Measurements from ENCODE around the gene CARD10. TPM values are rescaled to one million over a fixed set of nuclear protein-coding genes. Genes with fewer than 3 reads are reported as not detected.

Gene CARD10
- total RNA-seq, 1 experiment from 2014 or later = 17.7 TPM

GRCh38 chr22:37516456-37516855, 2.8 kb downstream of the CARD10 start:
- H3K14ac ChIP-seq (ENCODE audit: insufficient read depth, low read length) = no peak overlapping the region
- H2AK5ac ChIP-seq (ENCODE audit: insufficient read length, low read length) = no peak overlapping the region
- no peak overlapping the region for H3K9ac ChIP-seq (ENCODE audit: extremely low read depth, insufficient read length, low read length)
- no peaks in the 10 kb centered on the region for H3K79me1 ChIP-seq (ENCODE audit: insufficient read depth, low read depth, low read length, poor library complexity, severe bottlenecking)
- TF ChIP-seq CTCF (conservative IDR thresholded peaks at IDR 0.05) = no peak
- H3K27ac ChIP-seq (ENCODE audit: insufficient read length, low read depth, low read length) = no peak overlapping the region
- H3K9me3 ChIP-seq (ENCODE audit: control insufficient read depth, low read depth, low read length) = no peaks in the 10 kb centered on the region
- no peak overlapping the region for H2BK20ac ChIP-seq (ENCODE audit: low read depth, low read length, poor library complexity, severe bottlenecking)
- H3K23me2 ChIP-seq (ENCODE audit: insufficient read length, low read depth, low read length, poor library complexity, severe bottlenecking) = peaks cover 4% of the 10 kb centered on the region
- no peaks in the 10 kb centered on the region; the same call in 1 of the 2 replicates for H3K4me1 ChIP-seq (ENCODE audit: insufficient read depth, low read length)
- Mint-ChIP-seq H3K27ac (no peak overlapping the region), H3K36me3 (ENCODE audit: insufficient read depth in 1 of 3, low read depth in 3 of 3) (peaks cover 0 to 20% (median 9%) of the 10 kb centered on the region in 3 experiments; a peak in 4 of 7 replicates), H3K9me3 (peaks cover 0 to 4% of the 10 kb centered on the region in 2 experiments; a peak in 3 of 5 replicates), H3K4me3 (no peak overlapping the region), H3K27me3 (ENCODE audit: low read depth) (peaks cover 27% of the 10 kb centered on the region), H3K4me1 (peaks cover 17 to 20% of the 10 kb centered on the region in 2 experiments)
- H4K20me1 ChIP-seq (ENCODE audit: control insufficient read depth, insufficient read depth, insufficient read length) = no peaks in the 10 kb centered on the region
- H3K56ac ChIP-seq (ENCODE audit: insufficient read length, low read depth, low read length) = no peak overlapping the region
- no peak overlapping the region for H3T11ph ChIP-seq (ENCODE audit: low read length)
- no peak overlapping the region for H2BK15ac ChIP-seq (ENCODE audit: low read depth, low read length)
- no peak overlapping the region for H2BK5ac ChIP-seq (ENCODE audit: insufficient read length, low read length)
- no peaks in the 10 kb centered on the region; the same call in 1 of the 2 replicates for H3K27me3 ChIP-seq (ENCODE audit: insufficient read depth, low read length)
- no peak overlapping the region for H2AFZ ChIP-seq (ENCODE audit: low read length)
- H2BK120ac ChIP-seq (ENCODE audit: low read depth, low read length, poor library complexity, severe bottlenecking) = no peak overlapping the region
- H3K4ac ChIP-seq (ENCODE audit: low read depth, low read length) = no peak overlapping the region
- no peak overlapping the region for H4K91ac ChIP-seq (ENCODE audit: insufficient read length, low read depth, low read length)
- H3K23ac ChIP-seq (ENCODE audit: insufficient read length, low read depth, low read length) = no peak overlapping the region
- H3K18ac ChIP-seq (ENCODE audit: insufficient read length, low read depth, low read length) = no peak overlapping the region
- DNase-seq = no peak
- H4K8ac ChIP-seq (replicated peaks; ENCODE audit: insufficient read length, low read depth, low read length) = no peak overlapping the region
- no peak overlapping the region for H3K4me2 ChIP-seq (ENCODE audit: insufficient read depth, insufficient read length, low read length)
- no CpG with 5 or more reads among the region's 1 CpG for WGBS (ENCODE audit: extremely low coverage, insufficient read length, low lambda C conversion rate)
- H2BK12ac ChIP-seq (ENCODE audit: insufficient read length, low read depth, low read length) = no peak overlapping the region
- no peaks in the 10 kb centered on the region for H3K79me2 ChIP-seq (ENCODE audit: insufficient read depth, low read length)
- H4K5ac ChIP-seq (ENCODE audit: insufficient read length, low read depth, low read length) = no peak overlapping the region
